IMR-90 (cell line): ENCODE results near the gene CNTN5. TPM values are rescaled to one million over a fixed set of nuclear protein-coding genes. Genes with fewer than 3 reads are reported as not detected.

Experiments
- ATAC-seq: fragments of 200-7000 bp; cut with Tn5 transposase; 2 replicates; pipeline ENCODE4 v1.9.1; 2020; ENCODE audit warnings: low read depth, mild to moderate bottlenecking, moderate library complexity
- BruUV-seq: library from RNA; stranded (reverse); fragments of 400-500 nt; replicated peaks from 2 replicates; lab custom pipeline; 2021; lab: Mats Ljungman, UMichigan
- CTCF ChIA-PET: fragments of 300-600 bp; formaldehyde crosslinking; extraction: SDS; loops from one replicate; lab custom pipeline; 2021; ENCODE audit warnings: antibody characterized with exemption; lab: Yijun Ruan, JAX
- POLR2A ChIA-PET: fragments of 300-600 bp; sonication (Branson Sonifier 250); formaldehyde crosslinking; loops from one replicate; lab custom pipeline; 2022; ENCODE audit warnings: antibody characterized with exemption; ENCODE audit not compliant: unreplicated experiment; lab: Charles Lee
- DNase-seq: peaks from one replicate; pipeline ENCODE4 v3.0.0; 2013
- H2AFZ ChIP-seq: replicated peaks from 2 replicates; pipeline ENCODE3; 2013; ENCODE audit warnings: low read length, mild to moderate bottlenecking; ENCODE audit not compliant: poor library complexity
- H2AK5ac ChIP-seq: 2 replicates; pipeline ENCODE4 v1.6.1; 2013; ENCODE audit warnings: low read depth, low read length, inconsistent platforms
- H2AK9ac ChIP-seq: replicated peaks from 2 replicates; pipeline ENCODE3; 2013; ENCODE audit warnings: mild to moderate bottlenecking, low read depth, low read length, moderate library complexity; ENCODE audit not compliant: poor library complexity
- H2BK120ac ChIP-seq: 2 replicates; pipeline ENCODE4 v1.6.1; 2013; ENCODE audit warnings: low read depth, low read length, inconsistent platforms
- H2BK15ac ChIP-seq: 3 replicates; pipeline ENCODE4 v1.6.1; 2013; ENCODE audit warnings: low read depth, low read length, inconsistent platforms
- H2BK20ac ChIP-seq: 2 replicates; pipeline ENCODE4 v1.6.1; 2013; ENCODE audit warnings: low read depth, mild to moderate bottlenecking, inconsistent platforms, low read length, moderate library complexity
- H2BK5ac ChIP-seq: 2 replicates; pipeline ENCODE4 v1.6.1; 2013; ENCODE audit warnings: mild to moderate bottlenecking, low read depth, low read length, inconsistent platforms; ENCODE audit not compliant: poor library complexity, severe bottlenecking
- H3K14ac ChIP-seq: replicated peaks from 2 replicates; pipeline ENCODE4 v1.6.1; 2013; ENCODE audit warnings: low read depth, low read length, inconsistent platforms
- H3K18ac ChIP-seq: 2 replicates; pipeline ENCODE4 v1.6.1; 2013; ENCODE audit warnings: low read depth, low read length, control low read depth
- H3K23ac ChIP-seq: 2 replicates; pipeline ENCODE4 v1.6.1; 2013; ENCODE audit warnings: low read depth, low read length, inconsistent platforms
- H3K27ac ChIP-seq: 2 replicates; pipeline ENCODE4 v1.5.1; 2013; ENCODE audit warnings: mild to moderate bottlenecking, control low read depth, low read length; ENCODE audit not compliant: insufficient read depth
- H3K27me3 ChIP-seq: 2 replicates; pipeline ENCODE4 v1.6.1; 2013; ENCODE audit warnings: low read length; ENCODE audit not compliant: control insufficient read depth, insufficient read depth
- H3K36me3 ChIP-seq: 2 replicates; pipeline ENCODE4 v1.6.1; 2013; ENCODE audit warnings: low read length, mixed read lengths; ENCODE audit not compliant: control insufficient read depth, insufficient read depth
- H3K4ac ChIP-seq: 2 replicates; pipeline ENCODE4 v1.6.1; 2013; ENCODE audit warnings: low read depth, low read length, inconsistent platforms
- H3K4me1 ChIP-seq: 2 replicates; pipeline ENCODE4 v1.6.1; 2013; ENCODE audit warnings: low read length, mixed read lengths; ENCODE audit not compliant: control insufficient read depth, insufficient read depth
- H3K4me2 ChIP-seq: 2 replicates; pipeline ENCODE4 v1.6.1; 2013; ENCODE audit warnings: low read depth, mild to moderate bottlenecking, control low read depth, low read length, moderate library complexity
- H3K4me3 ChIP-seq: 2 replicates; pipeline ENCODE4 v1.5.1; 2013; ENCODE audit warnings: low read depth, mild to moderate bottlenecking, control low read depth, low read length, moderate library complexity; ENCODE audit not compliant: insufficient read depth
- H3K56ac ChIP-seq: 2 replicates; pipeline ENCODE4 v1.6.1; 2013; ENCODE audit warnings: low read length, inconsistent platforms; ENCODE audit not compliant: insufficient read depth; ENCODE audit errors: extremely low read depth
- H3K79me1 ChIP-seq, 2 experiments: 2 replicates each; pipeline ENCODE4 v1.6.1; 2013; ENCODE audit warnings: low read length in 2 of 2, inconsistent platforms in 1 of 2, low read depth in 1 of 2
- H3K9ac ChIP-seq: 2 replicates; pipeline ENCODE4 v1.6.1; 2013; ENCODE audit warnings: low read depth, low read length, control low read depth
- H3K9me1 ChIP-seq: 2 replicates; pipeline ENCODE4 v1.6.1; 2013; ENCODE audit warnings: low read length, inconsistent platforms; ENCODE audit not compliant: insufficient read depth
- H3K9me3 ChIP-seq: 2 replicates; pipeline ENCODE4 v1.6.1; 2013; ENCODE audit warnings: low read length; ENCODE audit not compliant: control insufficient read depth, insufficient read depth
- H4K20me1 ChIP-seq: 2 replicates; pipeline ENCODE4 v1.6.1; 2013; ENCODE audit warnings: low read length, inconsistent platforms; ENCODE audit not compliant: insufficient read depth
- H4K5ac ChIP-seq: 2 replicates; pipeline ENCODE4 v1.6.1; 2013; ENCODE audit warnings: mild to moderate bottlenecking, low read depth, low read length, control low read depth
- H4K8ac ChIP-seq, 2 experiments: 2 replicates each; pipeline ENCODE4 v1.6.1; 2013; ENCODE audit warnings: low read depth in 2 of 2, low read length in 2 of 2, control low read depth in 1 of 2, inconsistent platforms in 1 of 2
- H4K91ac ChIP-seq: 2 replicates; pipeline ENCODE4 v1.6.1; 2013; ENCODE audit warnings: low read depth, low read length, inconsistent platforms; ENCODE audit not compliant: insufficient read depth
- SMC3 ChIP-seq: fragments of 150-350 bp; IDR thresholded peaks from 2 replicates; pipeline ENCODE4 v1.6.1; 2016; ENCODE audit warnings: low read depth, mild to moderate bottlenecking, antibody characterized with exemption, low read length, moderate library complexity
- dilution Hi-C: fragments of 300-500 bp; cut with HindIII; formaldehyde crosslinking; loops from one replicate; pipeline ENCODE4 v1.14.3; 2018; ENCODE audit warnings: low sequenced_read_pairs; ENCODE audit not compliant: unreplicated experiment
- in situ Hi-C: fragments of 300-500 bp; cut with MboI; formaldehyde crosslinking; loops from 3 replicates; pipeline ENCODE4 v1.14.3; 2019; ENCODE audit warnings: low sequenced_read_pairs, inconsistent platforms, mixed read lengths
- intact Hi-C: fragments of 100-400 bp; cut with micrococcal nuclease; formaldehyde crosslinking; loops from 2 replicates; pipeline ENCODE4 v1.10.0; 2022
- polyA plus RNA-seq, 3 experiments: library from polyadenylated mRNA; depleted of rRNA; stranded (reverse); fragments of >200 nt; gene quantifications; 2 replicates each; pipeline ENCODE4 v1.2.3, GENCODE V29; 2012; ENCODE audit warnings: low replicate concordance in 1 of 3
- total RNA-seq: library from RNA; depleted of rRNA; stranded (reverse); fragments of >200 nt; gene quantifications from 2 replicates; pipeline ENCODE4 v1.2.3, GENCODE V29; 2012

CNTN5 gene
- total and polyA plus RNA-seq, 2 of the 4 experiments (the other 2 are of a cell fraction), result not detected

GRCh38 chr11:99818991-99819390 is 798.2 kb downstream of the CNTN5 start:
- Histone ChIP-seq H2BK15ac (no peak overlapping the region), H3K23ac (no peak overlapping the region), H4K8ac (no peak overlapping the region), H3K4me3 (no peak overlapping the region), H3K27me3 (no peaks in the 10 kb centered on the region), H3K9me3 (no peaks in the 10 kb centered on the region), H3K9ac (no peak overlapping the region), H3K27ac (no peak overlapping the region), H2BK5ac (no peak overlapping the region), H3K18ac (no peak overlapping the region), H3K4me1 (no peaks in the 10 kb centered on the region), H2AFZ (no peak overlapping the region), H3K79me1 (no peaks in the 10 kb centered on the region), H2BK120ac (no peak overlapping the region), H4K91ac (no peak overlapping the region), H4K5ac (no peak overlapping the region), H3K4ac (no peak overlapping the region), H2AK5ac (no peak overlapping the region), H3K36me3 (no peaks in the 10 kb centered on the region), H3K4me2 (no peak overlapping the region), H3K14ac (no peak overlapping the region), H3K9me1 (no peaks in the 10 kb centered on the region), H4K20me1 (no peaks in the 10 kb centered on the region), H2BK20ac (no peak overlapping the region), H3K56ac (no peak overlapping the region), H2AK9ac (no peak overlapping the region)
- in situ Hi-C loops (no loop called here), dilution Hi-C loops (no loop called here), intact Hi-C loops (no loop called here)
- CTCF ChIA-PET, result interaction anchor here (0.6 kb wide), 1 partner anchor 1134 kb away, joined by 3 read pairs; no protein-coding TSS in a partner anchor
- ATAC-seq, result no peak
- no TSS peak for BruUV-seq
- POLR2A ChIA-PET, result no interaction called here
- TF ChIP-seq SMC3, result no peak
- no peak for DNase-seq
